ENCODE measurements around the gene ANAPC13. TPM values are rescaled to one million over a fixed set of nuclear protein-coding genes. Genes with fewer than 3 reads are reported as not detected.
A peak's percentile ranks its signal among the peaks of the same experiment; 100 is the strongest.

The ANAPC13 gene
- polyA plus RNA-seq, 1 donor (not counting 4 experiments of a cell fraction or from before 2014, with no cell fraction given) = 63.4 TPM

DNA sequence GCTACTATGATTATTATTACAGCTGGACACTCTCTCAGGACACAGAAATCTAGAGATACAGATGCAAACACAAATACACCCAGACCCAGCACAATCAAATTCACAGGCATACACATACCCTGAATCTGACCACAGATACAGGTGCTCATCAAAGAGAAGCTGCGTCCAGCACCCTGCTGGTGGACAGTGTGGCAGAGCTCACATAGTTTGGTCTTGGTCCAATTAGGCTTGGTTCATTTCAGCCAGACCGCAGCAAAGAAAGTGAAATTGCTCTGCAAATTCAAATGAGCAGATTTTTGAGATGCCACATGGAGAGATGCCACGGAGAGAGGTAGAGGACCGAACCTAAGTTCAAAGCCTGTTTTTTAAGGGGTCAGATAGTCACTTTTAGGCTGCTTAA lies 55.6 kb downstream of the ANAPC13 start:
- Histone ChIP-seq H3K9ac (ENCODE audit: control insufficient read depth, extremely low read depth, insufficient read depth, low read length) (no peak overlapping the region), H3K79me2 (ENCODE audit: control insufficient read depth, insufficient read depth, low read length) (no peaks in the 10 kb centered on the region), H3K4me1 (ENCODE audit: control insufficient read depth, extremely low read depth, insufficient read depth, low read length) (peaks cover 25% of the 10 kb centered on the region), H3K27me3 (ENCODE audit: control insufficient read depth, extremely low read depth, insufficient read depth, low read length) (no peaks in the 10 kb centered on the region), H2AFZ (ENCODE audit: control insufficient read depth, low read length) (no peak overlapping the region), H3K27ac (ENCODE audit: control insufficient read depth, insufficient read depth, low read length) (no peak overlapping the region), H4K20me1 (ENCODE audit: control insufficient read depth, extremely low read depth, insufficient read depth, low read length) (no peaks in the 10 kb centered on the region), H3K4me2 (ENCODE audit: control insufficient read depth, extremely low read depth, insufficient read depth, low read depth, low read length) (no peak overlapping the region), H3K9me1 (ENCODE audit: control insufficient read depth, extremely low read depth, insufficient read depth, low read length) (no peaks in the 10 kb centered on the region), H3K4me3 (ENCODE audit: control insufficient read depth in 2 of 3, extremely low read depth in 1 of 3, insufficient read depth in 2 of 3, low read depth in 1 of 3, low read length in 3 of 3) (no peak overlapping the region), H3K36me3 (ENCODE audit: control insufficient read depth in 2 of 2, extremely low read depth in 1 of 2, insufficient read depth in 2 of 2, low read length in 2 of 2) (no peaks in the 10 kb centered on the region), H3K9me3 (ENCODE audit: control insufficient read depth, low read depth, low read length) (no peaks in the 10 kb centered on the region)
- no peak for DNase-seq (ENCODE audit: low read depth, low spot score)
- dilution Hi-C loops (cut with MboI; ENCODE audit: extremely low pct_ligation_motif_present, low sequenced_read_pairs) = no loop called here
- no peak for FAIRE-seq
- no peak for TF ChIP-seq EZH2 (IDR thresholded peaks at IDR 0.05; ENCODE audit: low read length)
- TF ChIP-seq, protein P1, sequence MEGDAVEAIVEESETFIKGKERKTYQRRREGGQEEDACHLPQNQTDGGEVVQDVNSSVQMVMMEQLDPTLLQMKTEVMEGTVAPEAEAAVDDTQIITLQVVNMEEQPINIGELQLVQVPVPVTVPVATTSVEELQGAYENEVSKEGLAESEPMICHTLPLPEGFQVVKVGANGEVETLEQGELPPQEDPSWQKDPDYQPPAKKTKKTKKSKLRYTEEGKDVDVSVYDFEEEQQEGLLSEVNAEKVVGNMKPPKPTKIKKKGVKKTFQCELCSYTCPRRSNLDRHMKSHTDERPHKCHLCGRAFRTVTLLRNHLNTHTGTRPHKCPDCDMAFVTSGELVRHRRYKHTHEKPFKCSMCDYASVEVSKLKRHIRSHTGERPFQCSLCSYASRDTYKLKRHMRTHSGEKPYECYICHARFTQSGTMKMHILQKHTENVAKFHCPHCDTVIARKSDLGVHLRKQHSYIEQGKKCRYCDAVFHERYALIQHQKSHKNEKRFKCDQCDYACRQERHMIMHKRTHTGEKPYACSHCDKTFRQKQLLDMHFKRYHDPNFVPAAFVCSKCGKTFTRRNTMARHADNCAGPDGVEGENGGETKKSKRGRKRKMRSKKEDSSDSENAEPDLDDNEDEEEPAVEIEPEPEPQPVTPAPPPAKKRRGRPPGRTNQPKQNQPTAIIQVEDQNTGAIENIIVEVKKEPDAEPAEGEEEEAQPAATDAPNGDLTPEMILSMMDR (optimal IDR thresholded peaks at IDR 0.05 in 1 of 3, IDR thresholded peaks at IDR 0.05 in 1 of 3, conservative IDR thresholded peaks at IDR 0.05 in 1 of 3; ENCODE audit: extremely low read depth in 1 of 3, insufficient read depth in 2 of 3, low read length in 3 of 3) = no peak

DNA sequence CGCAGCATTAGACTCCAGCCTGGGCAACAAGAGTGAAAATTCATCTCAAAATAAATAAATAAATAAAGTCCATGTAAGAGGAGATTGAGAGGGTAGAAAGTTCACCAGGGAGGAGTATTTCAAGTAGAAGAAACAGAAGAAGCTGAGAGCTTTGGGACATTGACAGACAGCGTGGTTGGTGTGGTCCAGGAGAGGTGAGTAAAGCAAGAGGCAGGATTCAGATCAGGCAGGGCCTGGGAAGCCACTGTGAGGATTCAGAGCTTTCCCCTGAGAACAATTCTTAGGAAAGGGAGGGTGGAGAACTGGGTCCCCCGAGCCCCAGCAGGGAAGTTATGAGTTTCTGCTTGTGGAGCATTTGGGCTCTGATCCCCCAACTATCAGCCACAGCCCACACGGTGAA lies 57.4 kb downstream of the ANAPC13 start:
- TF ChIP-seq EZH2 (IDR thresholded peaks at IDR 0.05; ENCODE audit: low read length) = no peak
- TF ChIP-seq, protein P1 (optimal IDR thresholded peaks at IDR 0.05 in 1 of 3, IDR thresholded peaks at IDR 0.05 in 1 of 3, conservative IDR thresholded peaks at IDR 0.05 in 1 of 3; ENCODE audit: extremely low read depth in 1 of 3, insufficient read depth in 2 of 3, low read length in 3 of 3) = no peak
- Histone ChIP-seq H3K27ac (ENCODE audit: control insufficient read depth, insufficient read depth, low read length) (peak overlapping the region; percentile 1), H3K4me1 (ENCODE audit: control insufficient read depth, extremely low read depth, insufficient read depth, low read length) (peaks cover 25% of the 10 kb centered on the region), H3K27me3 (ENCODE audit: control insufficient read depth, extremely low read depth, insufficient read depth, low read length) (no peaks in the 10 kb centered on the region), H3K9me1 (ENCODE audit: control insufficient read depth, extremely low read depth, insufficient read depth, low read length) (no peaks in the 10 kb centered on the region), H3K79me2 (ENCODE audit: control insufficient read depth, insufficient read depth, low read length) (no peaks in the 10 kb centered on the region), H3K9ac (ENCODE audit: control insufficient read depth, extremely low read depth, insufficient read depth, low read length) (no peak overlapping the region), H4K20me1 (ENCODE audit: control insufficient read depth, extremely low read depth, insufficient read depth, low read length) (no peaks in the 10 kb centered on the region), H2AFZ (ENCODE audit: control insufficient read depth, low read length) (no peak overlapping the region), H3K9me3 (ENCODE audit: control insufficient read depth, low read depth, low read length) (no peaks in the 10 kb centered on the region), H3K4me3 (ENCODE audit: control insufficient read depth in 2 of 3, extremely low read depth in 1 of 3, insufficient read depth in 2 of 3, low read depth in 1 of 3, low read length in 3 of 3) (no peak overlapping the region), H3K36me3 (ENCODE audit: control insufficient read depth in 2 of 2, extremely low read depth in 1 of 2, insufficient read depth in 2 of 2, low read length in 2 of 2) (no peaks in the 10 kb centered on the region), H3K4me2 (ENCODE audit: control insufficient read depth, extremely low read depth, insufficient read depth, low read depth, low read length) (no peak overlapping the region)
- FAIRE-seq (no peak), DNase-seq (ENCODE audit: low read depth, low spot score) (no peak)
- dilution Hi-C loops (cut with MboI; ENCODE audit: extremely low pct_ligation_motif_present, low sequenced_read_pairs) = no loop called here

Other genes starting within 250 kb of the ANAPC13 start
- gene RYK, start 235.1 kb downstream of the ANAPC13 start, polyA plus RNA-seq = 55.6 to 82.1 TPM (median 73.7 TPM) in 3 replicates
- 39.8 to 57.2 TPM (median 45.6 TPM) in 3 replicates for gene AMOTL2, start 111.5 kb downstream of the ANAPC13 start, polyA plus RNA-seq
- gene CEP63, start 72 bp upstream of the ANAPC13 start, polyA plus RNA-seq = 5.4 to 10.1 TPM (median 8.7 TPM) in 3 replicates
- 0.02 to 0.03 TPM in 2 of 3 replicates, not detected in the other for gene KY, start 165.0 kb upstream of the ANAPC13 start, polyA plus RNA-seq